Measurements from ENCODE around the gene ZBTB44. TPM values are rescaled to one million over a fixed set of nuclear protein-coding genes. Genes with fewer than 3 reads are reported as not detected.
"Not testable (repeated sequence)": the region's sequence is repeated elsewhere in the genome, so short reads cannot be mapped to it uniquely, and the experiment has no call there.

ZBTB44 gene
- total RNA-seq, 1 experiment from 2014 or later = 32.5 TPM

DNA sequence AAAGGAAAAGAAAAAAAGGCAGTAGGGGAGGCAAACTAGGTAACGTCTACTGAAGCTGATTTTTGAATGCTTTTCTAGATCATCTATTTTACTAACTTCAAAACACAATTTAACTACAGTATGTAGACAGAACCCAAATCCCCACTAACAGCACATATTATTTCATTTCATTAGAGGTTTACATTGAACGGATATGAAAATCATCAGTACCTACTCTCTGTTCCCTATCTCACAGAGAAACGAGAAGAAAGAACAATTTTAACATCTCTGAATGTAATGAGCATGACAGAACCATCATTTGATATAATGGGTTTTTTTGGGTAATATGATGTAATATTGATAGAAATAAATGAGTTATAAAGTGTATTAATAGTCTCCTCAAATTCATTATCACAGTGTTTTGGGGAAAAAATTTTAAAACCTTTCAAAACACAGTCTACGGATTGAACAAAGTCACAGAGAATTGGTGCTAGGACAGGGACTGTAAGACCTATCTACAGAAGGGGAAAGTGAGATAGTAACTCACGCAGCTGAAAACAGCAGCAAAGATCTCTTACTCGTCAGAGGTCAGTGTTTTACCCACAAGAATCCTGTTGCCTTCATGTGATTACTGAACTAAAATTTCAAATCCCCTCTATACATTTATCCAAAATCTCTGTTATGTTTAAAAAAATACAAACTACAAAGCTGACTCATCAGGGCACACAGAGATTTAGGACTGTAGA, 77.3 kb downstream of the ZBTB44 start:
- intact Hi-C loops (cut with micrococcal nuclease) = no loop called here
- ATAC-seq = no peak
- ChIA-PET RAD21 (ENCODE audit: low non-redundant PET in 1 of 2, low total read pairs in 2 of 2, uncharacterized antibody in 2 of 2, unreplicated experiment in 2 of 2) (no interaction called here), POLR2A (no interaction called here), CTCF (no interaction called here)
- H3K9me2 ChIP-seq (ENCODE audit: insufficient read depth) = no peaks in the 10 kb centered on the region
- H3K9me3 ChIP-seq (ENCODE audit: control insufficient read depth in 1 of 2, insufficient read depth in 1 of 2, low read depth in 1 of 2, low read length in 2 of 2) = no peaks in the 10 kb centered on the region
- BruUV-seq (replicated peaks) = no TSS peak
- no peaks in the 10 kb centered on the region for H4K20me1 ChIP-seq (ENCODE audit: insufficient read depth)
- no peak overlapping the region for H3K4me2 ChIP-seq (ENCODE audit: low read length)
- H3K4me3 ChIP-seq (replicated peaks in 1 of 2; ENCODE audit: low read depth in 1 of 2, low read length in 2 of 2) = no peak overlapping the region
- no peaks in the 10 kb centered on the region for H3K79me2 ChIP-seq (ENCODE audit: insufficient read depth, low read length)
- 0 out of 4 replicates have a peak, but pooled peaks cover 0 to 4% of the 10 kb centered on the region in 2 experiments for H3K36me3 ChIP-seq (ENCODE audit: control insufficient read depth in 1 of 2, insufficient read depth in 2 of 2, low read length in 2 of 2)
- no peaks in the 10 kb centered on the region for H3K27me3 ChIP-seq (ENCODE audit: insufficient read depth, low read length)
- no peak for DNase-seq (ENCODE audit: low read depth, low spot score)
- no peak overlapping the region for H3K9ac ChIP-seq (ENCODE audit: low read length)
- TF ChIP-seq ZFX (IDR thresholded peaks at IDR 0.05) = no peak
- H3K27ac ChIP-seq (ENCODE audit: low read depth, low read length) = no peak overlapping the region
- no peak overlapping the region for H2AFZ ChIP-seq (ENCODE audit: low read depth, low read length, poor library complexity, severe bottlenecking)
- H3K4me1 ChIP-seq (ENCODE audit: control insufficient read depth in 1 of 2, insufficient read depth in 2 of 2, low read length in 2 of 2) = no peaks in the 10 kb centered on the region

DNA sequence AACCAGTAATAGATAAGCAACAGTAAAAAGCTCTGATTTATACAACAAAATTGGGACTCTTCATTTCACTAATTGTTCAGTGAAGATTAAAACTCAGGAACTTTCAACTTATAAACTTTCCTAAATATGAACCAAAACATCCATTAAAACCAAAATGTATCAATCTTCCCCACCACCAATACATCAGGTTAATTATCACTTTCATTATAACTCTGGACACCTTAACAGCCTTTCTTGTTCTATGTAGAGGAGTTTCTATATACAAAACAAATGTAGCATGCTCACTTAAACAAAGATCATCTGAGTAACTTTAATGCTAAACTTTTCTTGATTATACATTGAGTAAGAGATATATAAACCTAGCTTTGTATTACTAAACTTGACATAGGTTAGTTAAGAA, 80.4 kb downstream of the ZBTB44 start:
- H4K20me1 ChIP-seq (ENCODE audit: insufficient read depth) = no peaks in the 10 kb centered on the region
- no peaks in the 10 kb centered on the region for H3K4me1 ChIP-seq (ENCODE audit: control insufficient read depth in 1 of 2, insufficient read depth in 2 of 2, low read length in 2 of 2)
- intact Hi-C loops (cut with micrococcal nuclease) = no loop called here
- ChIA-PET RAD21 (ENCODE audit: low non-redundant PET in 1 of 2, low total read pairs in 2 of 2, uncharacterized antibody in 2 of 2, unreplicated experiment in 2 of 2) (no interaction called here), CTCF (no interaction called here), POLR2A (no interaction called here)
- BruUV-seq (replicated peaks) = no TSS peak
- H3K4me3 ChIP-seq (replicated peaks in 1 of 2; ENCODE audit: low read depth in 1 of 2, low read length in 2 of 2) = no peak overlapping the region
- H3K36me3 ChIP-seq (ENCODE audit: control insufficient read depth in 1 of 2, insufficient read depth in 2 of 2, low read length in 2 of 2) = 0 out of 4 replicates have a peak, but pooled peaks cover 0 to 4% of the 10 kb centered on the region in 2 experiments
- no peak overlapping the region for H2AFZ ChIP-seq (ENCODE audit: low read depth, low read length, poor library complexity, severe bottlenecking)
- H3K9ac ChIP-seq (ENCODE audit: low read length) = no peak overlapping the region
- no peaks in the 10 kb centered on the region for H3K79me2 ChIP-seq (ENCODE audit: insufficient read depth, low read length)
- no peak overlapping the region for H3K4me2 ChIP-seq (ENCODE audit: low read length)
- no peak for DNase-seq (ENCODE audit: low read depth, low spot score)
- H3K27me3 ChIP-seq (ENCODE audit: insufficient read depth, low read length) = no peaks in the 10 kb centered on the region
- H3K27ac ChIP-seq (ENCODE audit: low read depth, low read length) = no peak overlapping the region
- no peaks in the 10 kb centered on the region for H3K9me2 ChIP-seq (ENCODE audit: insufficient read depth)
- no peak for ATAC-seq
- TF ChIP-seq ELF1 (IDR thresholded peaks at IDR 0.05; ENCODE audit: borderline replicate concordance, low read depth) = no peak
- TF ChIP-seq SRF (IDR thresholded peaks at IDR 0.05; ENCODE audit: low read depth) = no peak
- no peak for TF ChIP-seq SP1 (IDR thresholded peaks at IDR 0.05; ENCODE audit: low read depth)
- TF ChIP-seq, protein P1, sequence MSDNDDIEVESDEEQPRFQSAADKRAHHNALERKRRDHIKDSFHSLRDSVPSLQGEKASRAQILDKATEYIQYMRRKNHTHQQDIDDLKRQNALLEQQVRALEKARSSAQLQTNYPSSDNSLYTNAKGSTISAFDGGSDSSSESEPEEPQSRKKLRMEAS (IDR thresholded peaks at IDR 0.05) = no peak
- TF ChIP-seq CBX3 (IDR thresholded peaks at IDR 0.05; ENCODE audit: low read depth) = no peak
- no peak for TF ChIP-seq YY1 (IDR thresholded peaks at IDR 0.05; ENCODE audit: extremely low read depth, insufficient replicate concordance, low read depth, low read length)
- no peak for TF ChIP-seq CEBPB (IDR thresholded peaks at IDR 0.05; ENCODE audit: low read depth)
- TF ChIP-seq SIN3A (IDR thresholded peaks at IDR 0.05; ENCODE audit: low read depth) = no peak
- TF ChIP-seq, protein P2, sequence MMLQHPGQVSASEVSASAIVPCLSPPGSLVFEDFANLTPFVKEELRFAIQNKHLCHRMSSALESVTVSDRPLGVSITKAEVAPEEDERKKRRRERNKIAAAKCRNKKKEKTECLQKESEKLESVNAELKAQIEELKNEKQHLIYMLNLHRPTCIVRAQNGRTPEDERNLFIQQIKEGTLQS (IDR thresholded peaks at IDR 0.05) = no peak
- TF ChIP-seq EZH2phosphoT487 (IDR thresholded peaks at IDR 0.05; ENCODE audit: borderline replicate concordance) = no peak
- TF ChIP-seq FOSL1 (IDR thresholded peaks at IDR 0.05; ENCODE audit: low read depth) = no peak
- TF ChIP-seq TCF7L2 (IDR thresholded peaks at IDR 0.05; ENCODE audit: borderline replicate concordance, extremely low read depth, insufficient read depth, insufficient read length) = no peak
- TF ChIP-seq EZH2 (IDR thresholded peaks at IDR 0.05) = no peak
- TF ChIP-seq EGR1 (IDR thresholded peaks at IDR 0.05; ENCODE audit: low read depth) = no peak
- H3K9me3 ChIP-seq (ENCODE audit: control insufficient read depth in 1 of 2, insufficient read depth in 1 of 2, low read depth in 1 of 2, low read length in 2 of 2) = no peaks in the 10 kb centered on the region

DNA sequence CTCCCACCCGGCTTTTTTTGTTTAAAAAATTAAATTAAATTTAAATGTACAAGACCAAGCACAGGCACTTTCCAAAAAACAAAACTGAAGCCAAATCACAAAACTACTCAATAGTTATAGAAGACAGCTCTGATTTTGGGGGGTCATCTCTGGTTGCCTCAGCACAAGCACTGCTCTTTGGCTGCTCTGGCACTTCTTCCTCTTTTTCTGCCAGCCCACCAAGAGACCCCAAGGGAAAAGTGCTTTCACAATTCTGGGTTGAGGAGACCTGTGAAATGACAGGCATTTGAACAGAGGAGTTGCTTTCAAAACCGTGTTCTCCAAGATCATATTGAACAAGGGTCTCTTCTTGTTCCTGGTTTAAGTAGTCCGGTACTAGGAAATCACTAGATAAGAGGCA, 80.8 kb downstream of the ZBTB44 start:
- H3K9me2 ChIP-seq (ENCODE audit: insufficient read depth); ATAC-seq; RAD21 ChIA-PET (ENCODE audit: low non-redundant PET in 1 of 2, low total read pairs in 2 of 2, uncharacterized antibody in 2 of 2, unreplicated experiment in 2 of 2): not testable (repeated sequence)

More for the DNA sequence above, 80.8 kb downstream of the ZBTB44 start:
- H3K9ac ChIP-seq (ENCODE audit: low read length); H3K27me3 ChIP-seq (ENCODE audit: insufficient read depth, low read length); H3K4me1 ChIP-seq (ENCODE audit: control insufficient read depth in 1 of 2, insufficient read depth in 2 of 2, low read length in 2 of 2); H4K20me1 ChIP-seq (ENCODE audit: insufficient read depth); POLR2A ChIA-PET; H2AFZ ChIP-seq (ENCODE audit: low read depth, low read length, poor library complexity, severe bottlenecking); intact Hi-C loops (cut with micrococcal nuclease); DNase-seq (ENCODE audit: low read depth, low spot score); H3K9me3 ChIP-seq (ENCODE audit: control insufficient read depth in 1 of 2, insufficient read depth in 1 of 2, low read depth in 1 of 2, low read length in 2 of 2); CTCF ChIA-PET; H3K36me3 ChIP-seq (ENCODE audit: control insufficient read depth in 1 of 2, insufficient read depth in 2 of 2, low read length in 2 of 2); H3K79me2 ChIP-seq (ENCODE audit: insufficient read depth, low read length); H3K4me2 ChIP-seq (ENCODE audit: low read length); BruUV-seq (replicated peaks); H3K27ac ChIP-seq (ENCODE audit: low read depth, low read length); H3K4me3 ChIP-seq (replicated peaks in 1 of 2; ENCODE audit: low read depth in 1 of 2, low read length in 2 of 2): not testable (repeated sequence)
